Mesendoderm (in vitro differentiated cells): ENCODE data around the gene C20orf96.
A peak's percentile ranks its signal among the peaks of the same experiment; 100 is the strongest.

Source experiments
- DNase-seq: peaks from one replicate; pipeline ENCODE4 v3.0.0; 2013
- H2AK5ac ChIP-seq: 2 replicates; pipeline ENCODE4 v1.6.1; 2013; ENCODE audit warnings: low read length, inconsistent platforms
- H2BK120ac ChIP-seq: 2 replicates; pipeline ENCODE4 v1.6.1; 2013; ENCODE audit warnings: low read depth, mild to moderate bottlenecking, low read length, moderate library complexity, mixed read lengths
- H2BK15ac ChIP-seq: replicated peaks from 2 replicates; pipeline ENCODE4 v1.6.1; 2013; ENCODE audit warnings: low read depth, mild to moderate bottlenecking, moderate library complexity
- H2BK5ac ChIP-seq: 2 replicates; pipeline ENCODE4 v1.6.1; 2013; ENCODE audit warnings: low read length, inconsistent platforms
- H3K18ac ChIP-seq: 2 replicates; pipeline ENCODE4 v1.6.1; 2013; ENCODE audit warnings: mild to moderate bottlenecking, low read length, mixed read lengths
- H3K23ac ChIP-seq: one replicate; pipeline ENCODE4 v1.6.1; 2013; ENCODE audit warnings: low read length
- H3K27ac ChIP-seq: 2 replicates; pipeline ENCODE4 v1.5.1; 2013; ENCODE audit warnings: low read depth, mild to moderate bottlenecking, inconsistent platforms, low read length, moderate library complexity
- H3K27me3 ChIP-seq: 2 replicates; pipeline ENCODE4 v1.6.1; 2013; ENCODE audit warnings: low read length, control low read depth, mild to moderate bottlenecking, inconsistent platforms; ENCODE audit not compliant: insufficient read depth, poor library complexity
- H3K36me3 ChIP-seq: 2 replicates; pipeline ENCODE4 v1.6.1; 2013; ENCODE audit warnings: low read length, inconsistent platforms; ENCODE audit not compliant: control insufficient read depth, insufficient read depth
- H3K4ac ChIP-seq: one replicate; pipeline ENCODE4 v1.6.1; 2013; ENCODE audit warnings: low read depth, mild to moderate bottlenecking, low read length, moderate library complexity
- H3K4me1 ChIP-seq: 2 replicates; pipeline ENCODE4 v1.6.1; 2013; ENCODE audit warnings: low read depth, low read length, inconsistent platforms; ENCODE audit not compliant: control insufficient read depth
- H3K4me2 ChIP-seq: 2 replicates; pipeline ENCODE4 v1.6.1; 2013; ENCODE audit warnings: low read length
- H3K4me3 ChIP-seq: 2 replicates; pipeline ENCODE4 v1.5.1; 2013; ENCODE audit warnings: mild to moderate bottlenecking, low read length
- H3K56ac ChIP-seq: one replicate; pipeline ENCODE4 v1.6.1; 2013; ENCODE audit warnings: low read length
- H3K79me1 ChIP-seq: 2 replicates; pipeline ENCODE4 v1.6.1; 2013; ENCODE audit warnings: low read length, inconsistent platforms
- H3K79me2 ChIP-seq: 2 replicates; pipeline ENCODE4 v1.6.1; 2013; ENCODE audit warnings: mild to moderate bottlenecking, low read length; ENCODE audit not compliant: control insufficient read depth, insufficient read depth
- H3K9ac ChIP-seq: 2 replicates; pipeline ENCODE4 v1.6.1; 2013; ENCODE audit warnings: low read length, inconsistent platforms
- H4K5ac ChIP-seq: one replicate; pipeline ENCODE4 v1.6.1; 2013; ENCODE audit warnings: low read length
- H4K8ac ChIP-seq: one replicate; pipeline ENCODE4 v1.6.1; 2013; ENCODE audit warnings: low read depth, mild to moderate bottlenecking, control low read depth, low read length, moderate library complexity
- WGBS: extraction: QIAGEN DNeasy Blood & Tissue Kit; methylation state at CpG from one replicate; pipeline ENCODE4 v1.1.7; 2013; ENCODE audit warnings: low lambda C conversion rate, missing lambda C conversion rate; ENCODE audit not compliant: insufficient coverage; ENCODE audit errors: extremely low coverage; 5-methylcytosine and 5-hydroxymethylcytosine counted together

Gene C20orf96

GRCh38 chr20:278181-278580 is 12.4 kb downstream of the C20orf96 start:
- Histone ChIP-seq H3K79me1 (no peaks in the 10 kb centered on the region), H2AK5ac (no peak overlapping the region), H4K5ac (no peak overlapping the region), H3K27ac (no peak overlapping the region), H3K36me3 (no peaks in the 10 kb centered on the region), H2BK120ac (no peak overlapping the region), H3K27me3 (no peaks in the 10 kb centered on the region), H3K4me3 (no peak overlapping the region), H3K23ac (no peak overlapping the region), H3K9ac (peak overlapping the region; percentile 38), H4K8ac (no peak overlapping the region), H3K4ac (no peak overlapping the region), H3K79me2 (no peaks in the 10 kb centered on the region), H2BK15ac (no peak overlapping the region), H3K4me2 (peak overlapping the region; percentile 16), H3K18ac (no peak overlapping the region), H2BK5ac (no peak overlapping the region), H3K4me1 (no peaks in the 10 kb centered on the region), H3K56ac (no peak overlapping the region)
- no CpG with 5 or more reads among the region's 5 CpGs for WGBS
- DNase-seq = no peak

DNA sequence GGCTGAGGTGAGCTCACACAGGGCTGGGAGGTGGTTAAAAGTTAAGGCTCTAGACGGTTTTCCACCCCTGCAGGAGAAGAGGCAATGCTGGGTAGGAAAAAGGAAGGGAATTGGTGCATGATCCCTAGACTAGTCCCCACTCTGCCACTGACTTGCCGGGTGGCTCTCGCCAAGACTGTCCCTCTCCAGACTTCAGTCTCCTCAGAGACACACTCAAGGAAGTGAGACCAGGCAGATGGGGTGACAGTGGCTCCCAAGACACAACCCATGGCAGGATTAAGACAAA is 13.1 kb downstream of the C20orf96 start:
- H2BK15ac ChIP-seq = no peak overlapping the region
- H4K8ac ChIP-seq = no peak overlapping the region
- no peak overlapping the region for H3K4me3 ChIP-seq
- no peak overlapping the region for H3K9ac ChIP-seq
- no peak overlapping the region for H2AK5ac ChIP-seq
- DNase-seq = no peak
- H3K56ac ChIP-seq = no peak overlapping the region
- H3K27me3 ChIP-seq = no peaks in the 10 kb centered on the region
- H2BK120ac ChIP-seq = no peak overlapping the region
- H3K18ac ChIP-seq = no peak overlapping the region
- no peaks in the 10 kb centered on the region for H3K36me3 ChIP-seq
- H3K79me2 ChIP-seq = no peaks in the 10 kb centered on the region
- WGBS = no CpG with 5 or more reads among the region's 3 CpGs
- H3K23ac ChIP-seq = no peak overlapping the region
- no peak overlapping the region for H3K4ac ChIP-seq
- no peaks in the 10 kb centered on the region for H3K79me1 ChIP-seq
- no peak overlapping the region for H3K27ac ChIP-seq
- H2BK5ac ChIP-seq = no peak overlapping the region
- no peaks in the 10 kb centered on the region for H3K4me1 ChIP-seq
- H3K4me2 ChIP-seq = no peak overlapping the region
- no peak overlapping the region for H4K5ac ChIP-seq

DNA sequence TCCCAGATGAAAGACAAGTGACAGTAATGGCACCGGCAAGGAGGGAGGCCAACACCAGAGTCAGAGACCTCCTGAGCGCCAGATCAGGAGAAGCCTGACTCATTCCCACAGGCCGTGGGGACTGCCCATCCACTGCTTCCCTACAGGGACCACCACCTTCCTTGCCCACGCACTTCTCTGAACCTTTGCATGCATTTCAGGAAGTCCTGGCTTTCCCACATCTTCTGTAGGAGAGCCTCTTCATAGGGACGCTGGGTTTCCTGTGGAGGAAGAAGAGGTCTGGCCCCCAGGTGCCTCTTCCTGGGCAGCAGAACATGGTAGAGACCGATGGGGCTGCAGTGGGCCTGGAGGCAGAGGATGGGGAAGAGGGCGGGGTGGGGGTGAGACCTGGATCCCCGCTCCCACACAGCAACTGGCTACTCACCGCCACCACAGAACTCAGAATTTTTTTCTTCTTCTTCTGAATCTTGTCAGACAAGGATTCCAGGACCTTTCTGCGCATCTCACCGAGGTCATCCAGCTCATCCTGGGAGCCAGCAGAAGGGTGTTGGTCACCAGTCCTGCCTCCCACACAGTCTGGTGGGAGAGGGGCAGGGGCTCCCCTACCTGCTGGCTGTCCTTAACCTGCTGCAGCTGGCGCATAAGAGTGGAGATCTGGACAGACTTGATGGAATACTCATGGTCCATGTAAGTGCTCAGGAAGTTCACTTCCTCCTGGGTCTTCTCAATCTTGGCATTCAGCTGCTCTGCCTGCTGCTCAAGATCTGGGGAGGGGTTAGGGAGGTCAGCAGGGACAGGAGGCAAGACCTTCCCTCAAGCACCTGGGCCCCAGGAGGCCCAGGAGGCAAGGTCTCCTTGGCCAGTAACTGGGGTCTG is 13.7 kb downstream of the C20orf96 start:
- H3K36me3 ChIP-seq = no peaks in the 10 kb centered on the region
- no peak overlapping the region for H3K4me2 ChIP-seq
- H3K18ac ChIP-seq = no peak overlapping the region
- no peak overlapping the region for H3K27ac ChIP-seq
- no peaks in the 10 kb centered on the region for H3K27me3 ChIP-seq
- no peak overlapping the region for H2BK120ac ChIP-seq
- H3K79me2 ChIP-seq = no peaks in the 10 kb centered on the region
- H3K23ac ChIP-seq = no peak overlapping the region
- H4K8ac ChIP-seq = no peak overlapping the region
- H2BK15ac ChIP-seq = no peak overlapping the region
- no peak overlapping the region for H4K5ac ChIP-seq
- H3K4me1 ChIP-seq = no peaks in the 10 kb centered on the region
- H3K79me1 ChIP-seq = no peaks in the 10 kb centered on the region
- no peak overlapping the region for H3K56ac ChIP-seq
- no peak overlapping the region for H3K4me3 ChIP-seq
- no peak overlapping the region for H2BK5ac ChIP-seq
- no peak overlapping the region for H3K9ac ChIP-seq
- DNase-seq = no peak
- H3K4ac ChIP-seq = no peak overlapping the region
- no peak overlapping the region for H2AK5ac ChIP-seq
- no CpG with 5 or more reads among the region's 12 CpGs for WGBS

DNA sequence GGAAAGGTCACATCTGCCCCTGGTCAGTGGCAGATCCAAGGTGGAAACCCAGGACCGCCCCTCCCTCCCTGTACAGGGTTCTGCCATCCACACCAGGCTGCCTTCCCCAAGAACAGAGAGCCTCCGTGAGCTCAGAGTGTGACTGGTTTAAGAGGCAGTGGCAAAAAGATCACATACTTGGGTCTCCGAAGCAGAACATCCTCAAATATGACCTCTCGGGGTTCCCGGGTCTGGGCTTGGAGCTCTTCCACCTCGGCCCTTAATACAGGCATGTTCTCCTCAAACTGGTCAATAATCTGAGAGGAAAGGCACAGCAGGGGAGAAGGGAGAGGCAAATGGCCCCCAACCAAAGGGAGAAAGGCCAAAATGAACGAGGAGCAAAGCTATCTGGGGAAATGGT is 14.8 kb downstream of the C20orf96 start:
- Histone ChIP-seq H3K9ac (no peak overlapping the region), H3K56ac (no peak overlapping the region), H3K27me3 (no peaks in the 10 kb centered on the region), H4K5ac (no peak overlapping the region), H2BK120ac (no peak overlapping the region), H2AK5ac (no peak overlapping the region), H2BK15ac (no peak overlapping the region), H3K36me3 (no peaks in the 10 kb centered on the region), H3K4ac (no peak overlapping the region), H3K18ac (no peak overlapping the region), H3K23ac (no peak overlapping the region), H3K27ac (no peak overlapping the region), H2BK5ac (no peak overlapping the region), H3K79me2 (no peaks in the 10 kb centered on the region), H3K4me2 (no peak overlapping the region), H4K8ac (no peak overlapping the region), H3K79me1 (no peaks in the 10 kb centered on the region), H3K4me1 (no peaks in the 10 kb centered on the region), H3K4me3 (no peak overlapping the region)
- no peak for DNase-seq
- WGBS = no CpG with 5 or more reads among the region's 7 CpGs

GRCh38 chr20:273884-274283 is 16.7 kb downstream of the C20orf96 start:
- Histone ChIP-seq H3K23ac (no peak overlapping the region), H2AK5ac (no peak overlapping the region), H3K56ac (no peak overlapping the region), H4K8ac (no peak overlapping the region), H3K9ac (no peak overlapping the region), H3K18ac (no peak overlapping the region), H2BK5ac (no peak overlapping the region), H4K5ac (no peak overlapping the region), H2BK120ac (no peak overlapping the region), H3K4me1 (no peaks in the 10 kb centered on the region), H3K4ac (no peak overlapping the region), H3K36me3 (no peaks in the 10 kb centered on the region), H3K4me2 (no peak overlapping the region), H3K27me3 (no peaks in the 10 kb centered on the region), H3K79me2 (no peaks in the 10 kb centered on the region), H2BK15ac (no peak overlapping the region), H3K27ac (no peak overlapping the region), H3K79me1 (no peaks in the 10 kb centered on the region), H3K4me3 (no peak overlapping the region)
- DNase-seq = no peak
- WGBS = no CpG with 5 or more reads among the region's 3 CpGs

GRCh38 chr20:272718-273117 is 17.8 kb downstream of the C20orf96 start:
- H3K36me3 ChIP-seq = no peaks in the 10 kb centered on the region

More at GRCh38 chr20:272718-273117, 17.8 kb downstream of the C20orf96 start:
- Histone ChIP-seq H3K9ac (no peak overlapping the region), H3K79me2 (no peaks in the 10 kb centered on the region), H3K23ac (no peak overlapping the region), H3K27ac (no peak overlapping the region), H2AK5ac (no peak overlapping the region), H3K79me1 (no peaks in the 10 kb centered on the region), H2BK15ac (no peak overlapping the region), H3K4ac (no peak overlapping the region), H4K5ac (no peak overlapping the region), H3K18ac (no peak overlapping the region), H3K4me1 (no peaks in the 10 kb centered on the region), H2BK5ac (no peak overlapping the region), H4K8ac (no peak overlapping the region), H3K4me2 (no peak overlapping the region), H3K56ac (no peak overlapping the region), H3K4me3 (no peak overlapping the region), H3K27me3 (no peaks in the 10 kb centered on the region), H2BK120ac (no peak overlapping the region)
- no peak for DNase-seq
